Measurements from ENCODE around the gene PGS1. TPM values are rescaled to one million over a fixed set of nuclear protein-coding genes. Genes with fewer than 3 reads are reported as not detected.

PGS1 gene
- total RNA-seq, 4 donors from 2014 or later: 41.9 to 105 (median 53.2) TPM

- Histone ChIP-seq H3K4me3 (peak overlapping the region; percentile 69 to 99 (median 80)), H3K27me3 (no peaks in the 10 kb centered on the region), H3K27ac (peak overlapping the region; percentile 86 to 96 (median 96)), H3K9me3 (no peaks in the 10 kb centered on the region), H3K4me1 (peaks cover 0 to 71% (median 47%) of the 10 kb centered on the region in 4 donors), H3K36me3 (peaks cover 0 to 36% (median 6%) of the 10 kb centered on the region in 3 donors)
- WGBS, 2 donors: 70 to 78% methylated on average over 24 to 25 of the region's 25 CpGs
- TF ChIP-seq POLR2A (IDR thresholded peaks at IDR 0.05): no peak
- TF ChIP-seq EP300 (IDR thresholded peaks at IDR 0.05): peak in 1 of 2 donors; percentile 5
- DNase-seq (ENCODE audit: low spot score in 2 of 2): no peak
Observed at GRCh38 chr17:78357672-78358537, 20.5 kb upstream of the PGS1 start.

- Histone ChIP-seq H3K27me3 (no peaks in the 10 kb centered on the region), H3K4me1 (peaks cover 0 to 64% (median 40%) of the 10 kb centered on the region in 4 donors), H3K27ac (peak overlapping the region; percentile 86 to 96 (median 96)), H3K4me3 (peak overlapping the region; percentile 69 to 99 (median 80)), H3K36me3 (peaks cover 0 to 36% (median 6%) of the 10 kb centered on the region in 3 donors), H3K9me3 (no peaks in the 10 kb centered on the region)
- no peak for DNase-seq (ENCODE audit: low spot score in 2 of 2)
- 23 to 37% methylated on average over 37 to 38 of the region's 72 CpGs for WGBS, 2 donors
- no peak for TF ChIP-seq EP300 (IDR thresholded peaks at IDR 0.05)
- no peak for TF ChIP-seq POLR2A (IDR thresholded peaks at IDR 0.05)
- no peak for TF ChIP-seq CTCF (IDR thresholded peaks at IDR 0.05)
Observed at GRCh38 chr17:78358538-78359320, 19.7 kb upstream of the PGS1 start.

GRCh38 chr17:78359321-78359996 lies 19.0 kb upstream of the PGS1 start:
- Histone ChIP-seq H3K27ac (peak overlapping the region; percentile 86 to 96 (median 96)), H3K4me1 (peaks cover 0 to 60% (median 38%) of the 10 kb centered on the region in 4 donors), H3K27me3 (no peaks in the 10 kb centered on the region), H3K4me3 (peak overlapping the region; percentile 69 to 99 (median 80)), H3K9me3 (no peaks in the 10 kb centered on the region), H3K36me3 (peaks cover 0 to 36% (median 6%) of the 10 kb centered on the region in 3 donors)
- no peak for TF ChIP-seq POLR2A (IDR thresholded peaks at IDR 0.05)
- TF ChIP-seq EP300 (IDR thresholded peaks at IDR 0.05): no peak
- TF ChIP-seq CTCF (IDR thresholded peaks at IDR 0.05): no peak
- no peak for DNase-seq (ENCODE audit: low spot score in 2 of 2)
- 1% methylated on average over 39 to 51 of the region's 70 CpGs for WGBS, 2 donors

GRCh38 chr17:78359997-78360370 lies 18.5 kb upstream of the PGS1 start, which contains the start of gene SOCS3:
Gene SOCS3, minus strand, starts transcription at chr17:78360077. Its CDS starts 982 bp downstream, at chr17:78359095.
- H3K27ac ChIP-seq: peak within 1 kb of the TSS; percentile 86 to 99 (median 96)
- H3K4me3 ChIP-seq: peak within 1 kb of the TSS; percentile 69 to 99 (median 80)
- H3K36me3 ChIP-seq: peaks cover 0 to 36% (median 6%) of the 10 kb centered on the region in 3 donors
- TF ChIP-seq POLR2A (IDR thresholded peaks at IDR 0.05) (peak; percentile 97), EP300 (IDR thresholded peaks at IDR 0.05) (peak; percentile 39 to 95), CTCF (IDR thresholded peaks at IDR 0.05) (peak in 2 of 5 experiments; percentile 32 to 43)
- peak; percentile 89 to 95 for DNase-seq (ENCODE audit: low spot score in 2 of 2)
- peaks cover 0 to 60% (median 40%) of the 10 kb centered on the region in 4 donors for H3K4me1 ChIP-seq
- H3K9me3 ChIP-seq: no peaks in the 10 kb centered on the region
- 0% methylated on average over 20 to 54 of the region's 59 CpGs for WGBS, 2 donors
- H3K27me3 ChIP-seq: no peaks in the 10 kb centered on the region

All from tibial nerve (tissue), 4 donors.